T-helper 2 cell treated with Interferon-gamma antibody and Interleukin-4, amounts not matched to agents 100 ng/mL and 5 ng/mL, for 36 hours (primary cell): ENCODE data around the gene SNX15. TPM values are rescaled to one million over a fixed set of nuclear protein-coding genes. Genes with fewer than 3 reads are reported as not detected.

Experiments used
- intact Hi-C: fragments of 100-400 bp; cut with micrococcal nuclease; formaldehyde crosslinking; loops from one replicate; pipeline ENCODE4 v1.15.1; 2023
- total RNA-seq: library from RNA; stranded (reverse); gene quantifications from 2 replicates; pipeline ENCODE4 v1.2.3, GENCODE V29; 2022

The SNX15 gene
- total RNA-seq, 1 donor from 2014 or later = 27.7 TPM

- intact Hi-C loops = no loop called here
Observed at GRCh38 chr11:65055538-65055937, 28.3 kb downstream of the SNX15 start.

- intact Hi-C loops = no loop called here
Observed at GRCh38 chr11:65056999-65057398, 29.8 kb downstream of the SNX15 start.

- intact Hi-C loops = no loop called here
Observed at GRCh38 chr11:65057526-65057925, 30.3 kb downstream of the SNX15 start.

GRCh38 chr11:65058012-65058411 lies 30.8 kb downstream of the SNX15 start:
- intact Hi-C loops = no loop called here

DNA sequence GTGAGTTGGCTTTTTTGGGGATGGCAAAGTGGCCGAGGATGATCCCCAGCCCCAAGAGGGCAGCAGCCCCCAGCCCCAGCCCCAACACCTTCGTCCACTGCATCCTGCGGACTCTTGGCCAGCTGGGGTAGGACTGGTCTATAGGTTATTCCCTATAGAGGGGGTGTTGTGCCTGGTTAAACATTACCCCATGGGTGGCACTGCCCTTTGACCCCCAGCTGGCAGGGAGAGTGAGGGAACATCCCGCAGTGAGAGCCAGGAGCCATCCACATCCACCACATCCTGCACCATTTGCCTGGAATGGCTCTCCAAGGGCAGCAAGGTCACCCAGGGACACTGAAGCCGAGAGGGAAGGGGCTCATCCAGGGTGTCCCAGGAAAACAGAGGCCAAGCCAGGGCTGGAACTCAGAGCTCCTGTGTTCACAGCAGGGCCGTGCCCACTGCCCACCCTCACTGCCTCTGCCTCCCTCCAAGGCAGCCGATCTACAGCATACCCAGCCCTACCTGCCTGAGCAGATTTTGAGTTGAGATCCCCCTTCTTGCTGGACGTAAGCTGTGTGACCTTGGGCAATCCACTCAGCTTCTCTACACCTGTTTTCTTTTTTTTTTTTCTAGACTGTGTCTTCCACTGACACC lies 31.3 kb downstream of the SNX15 start, which contains the start of gene NAALADL1:
Gene NAALADL1 (minus strand): TSS at position 135 of the 636 bp plus-strand sequence. CDS start 32 bp downstream, at position 103.
- intact Hi-C loops = no loop called here

- intact Hi-C loops = no loop called here
Observed at GRCh38 chr11:65059523-65059922, 32.3 kb downstream of the SNX15 start.

GRCh38 chr11:65059959-65060824 lies 33.0 kb downstream of the SNX15 start:
- intact Hi-C loops = no loop called here

- intact Hi-C loops = no loop called here
Observed at GRCh38 chr11:65060913-65061408, 33.7 kb downstream of the SNX15 start.

DNA sequence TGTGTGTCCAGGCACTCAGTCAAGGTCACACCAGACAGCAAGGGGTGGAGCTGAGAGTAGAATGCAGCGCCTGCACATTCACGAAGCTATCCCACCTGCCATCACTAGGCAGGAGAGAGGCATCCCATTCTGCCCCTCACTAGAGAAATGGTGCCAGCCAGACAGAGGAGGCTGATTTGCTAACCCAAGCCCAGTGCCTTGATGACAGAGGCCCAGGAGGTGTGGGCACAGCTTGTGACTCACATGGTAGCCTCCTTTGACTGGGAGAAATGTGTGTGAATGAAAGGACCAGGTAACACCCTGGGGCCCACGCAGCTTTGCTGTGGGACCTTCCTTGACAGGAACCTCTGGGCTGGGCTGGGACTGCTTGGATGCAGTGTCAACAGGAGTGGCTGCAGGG lies 36.3 kb downstream of the SNX15 start:
- intact Hi-C loops = no loop called here

GRCh38 chr11:65064847-65065240 lies 37.6 kb downstream of the SNX15 start:
- intact Hi-C loops = no loop called here

- intact Hi-C loops = no loop called here
Observed at GRCh38 chr11:65065851-65066250, 38.6 kb downstream of the SNX15 start.

GRCh38 chr11:65066315-65066714 lies 39.1 kb downstream of the SNX15 start:
- intact Hi-C loops = no loop called here

DNA sequence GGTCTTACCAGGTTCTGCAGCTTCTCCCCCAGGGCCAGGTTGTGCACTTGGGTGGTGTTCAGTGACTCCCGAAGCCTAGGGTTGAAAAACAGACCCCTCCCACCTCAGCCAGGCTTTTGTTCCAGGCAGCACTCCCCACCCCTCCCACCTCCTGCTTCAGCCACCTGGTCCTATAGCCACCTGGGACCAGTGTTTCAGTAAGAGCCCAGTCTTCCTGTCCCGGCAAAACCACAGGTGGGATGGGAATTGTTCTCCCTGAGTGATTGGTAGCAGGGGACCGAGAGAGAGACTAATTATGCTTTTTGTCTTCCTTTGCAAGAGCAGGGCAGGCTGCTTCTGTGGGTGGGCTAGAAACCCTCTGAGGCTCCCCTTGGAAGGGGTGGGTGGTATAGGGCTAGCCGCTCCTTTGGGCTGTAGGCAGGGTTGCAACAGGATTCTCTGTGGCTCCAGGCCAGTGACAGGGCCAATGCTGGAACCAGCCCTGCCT lies 39.6 kb downstream of the SNX15 start:
- intact Hi-C loops = no loop called here

DNA sequence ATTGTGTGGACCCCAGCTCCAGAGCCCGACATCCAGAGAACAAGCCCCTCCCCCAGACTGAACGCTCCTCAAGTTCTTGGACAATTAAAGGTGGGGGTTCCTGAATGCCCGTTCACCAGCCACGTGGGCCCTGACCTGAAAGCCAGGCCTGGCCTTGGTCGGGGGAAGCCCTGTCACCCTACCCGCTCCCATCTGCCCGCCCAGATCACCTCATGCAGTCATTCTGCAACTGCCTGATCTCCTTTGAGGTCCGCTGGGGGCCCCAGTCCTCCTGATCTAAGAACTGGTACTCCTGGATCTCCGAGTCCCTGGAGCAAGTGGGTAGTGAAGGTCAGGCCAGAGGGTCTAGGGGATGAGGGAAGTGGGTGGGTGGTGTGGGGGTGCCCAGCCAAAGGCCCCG lies 40.2 kb downstream of the SNX15 start:
- intact Hi-C loops = no loop called here

GRCh38 chr11:65069217-65069616 lies 42.0 kb downstream of the SNX15 start:
- intact Hi-C loops = no loop called here

DNA sequence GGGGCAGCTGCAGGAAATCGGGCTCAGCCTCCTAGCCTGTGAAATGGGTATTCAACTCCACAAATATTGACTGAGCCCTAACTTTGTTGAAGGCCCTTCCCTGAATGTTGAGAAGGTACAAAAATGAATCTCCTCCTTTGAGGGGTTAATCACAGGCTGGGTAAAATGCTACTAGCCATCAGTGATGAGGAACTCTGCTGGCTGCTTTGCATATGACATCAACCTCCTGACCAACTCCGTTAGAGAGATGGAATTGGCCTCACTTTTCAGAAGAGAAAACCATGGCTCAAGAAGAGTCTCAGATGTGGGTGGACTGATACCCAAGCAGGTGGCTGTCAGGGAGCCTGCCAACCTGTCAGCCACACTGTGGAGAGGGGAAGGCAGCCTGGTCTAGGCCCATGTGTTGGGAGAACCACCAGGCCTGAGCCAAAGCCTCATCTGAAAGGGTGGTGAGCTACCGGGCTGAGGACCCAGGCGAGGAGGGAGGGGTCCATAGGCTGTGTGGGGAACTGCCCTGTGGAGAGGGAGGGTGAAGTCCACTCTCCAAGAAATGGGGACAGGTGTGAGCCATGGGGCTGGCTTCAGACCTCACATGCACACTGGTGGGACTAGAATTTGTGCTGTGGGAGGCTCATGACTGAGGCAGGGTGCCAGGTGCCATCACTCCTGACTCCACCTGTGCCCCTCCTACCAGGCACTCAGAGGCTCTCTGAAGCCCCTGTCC lies 44.8 kb downstream of the SNX15 start:
- intact Hi-C loops = no loop called here

GRCh38 chr11:65072631-65072966 lies 45.4 kb downstream of the SNX15 start:
- intact Hi-C loops = no loop called here

- intact Hi-C loops = no loop called here
Observed at GRCh38 chr11:65077451-65077850, 50.2 kb downstream of the SNX15 start.

- intact Hi-C loops = loop anchor here (1.0 kb wide), 1 partner anchor 65 kb away; no protein-coding TSS in a partner anchor
Observed at GRCh38 chr11:65078151-65078550, 50.9 kb downstream of the SNX15 start.

DNA sequence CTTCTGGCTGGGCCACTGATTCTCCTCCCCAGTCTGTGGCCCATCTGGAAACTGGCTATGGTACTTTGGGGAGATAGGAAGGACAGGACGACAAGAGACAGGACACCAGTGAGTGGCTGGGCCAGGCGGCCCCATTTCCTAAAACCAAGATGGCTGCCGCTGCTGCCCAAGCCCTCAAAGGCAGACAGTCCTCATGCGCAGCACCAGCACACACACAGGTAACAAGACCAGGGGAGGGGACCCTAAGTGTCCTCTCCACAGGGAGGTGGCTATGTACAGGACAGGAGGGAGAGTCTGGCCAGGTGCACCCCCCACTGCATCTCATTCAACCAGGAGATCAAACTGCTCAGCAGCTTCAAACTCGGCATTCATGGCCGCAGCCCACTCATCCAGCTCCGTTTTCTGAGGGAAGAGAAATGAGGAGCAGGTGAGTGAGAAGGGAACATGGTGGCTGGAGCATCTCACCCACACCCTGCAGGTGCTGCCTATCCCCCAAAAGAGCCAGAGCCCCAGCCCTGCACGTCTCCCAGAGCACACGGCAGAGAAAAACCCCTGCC lies 51.6 kb downstream of the SNX15 start:
- intact Hi-C loops = loop anchor here (1.0 kb wide), 1 partner anchor 66 kb away; no protein-coding TSS in a partner anchor

GRCh38 chr11:65083134-65083833 lies 56.0 kb downstream of the SNX15 start:
- intact Hi-C loops = loop anchor here (5.0 kb wide), 1 partner anchor 166 kb away; the partner anchor contains the start of gene ATG2A
